VCaP (cell line): Measurements from ENCODE around the gene LARGE1.

Experiments
- H3K27ac ChIP-seq: fragments of 450-650 bp; 2 replicates; pipeline ENCODE4 v1.5.1; 2017
- TF ChIP-seq, protein P1 (sequence below): fragments of 450-650 bp; conservative IDR thresholded peaks from 2 replicates; pipeline ENCODE4 v1.5.1; 2017; ENCODE audit warnings: mild to moderate bottlenecking, moderate library complexity

Gene LARGE1

DNA sequence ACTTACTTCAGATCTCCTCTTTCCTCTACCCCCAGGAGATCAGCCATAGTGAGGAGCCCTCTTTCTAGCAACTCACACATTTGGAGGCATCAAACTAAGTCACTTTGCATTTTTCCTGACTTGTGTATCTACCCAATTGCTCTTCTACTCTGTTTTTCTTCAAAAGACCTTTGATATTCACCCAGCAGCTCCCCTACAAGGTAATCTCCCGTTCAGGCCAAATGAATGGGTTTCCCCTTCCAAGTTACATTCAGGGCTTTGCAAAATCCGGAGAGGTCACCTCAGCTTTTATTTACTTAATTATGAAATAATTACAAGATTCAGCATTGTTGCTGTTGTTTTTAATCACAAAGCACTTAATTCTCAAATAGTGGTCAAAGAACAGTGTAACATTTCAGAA is 6.1 kb downstream of the LARGE1 start:
- no peak overlapping the region for H3K27ac ChIP-seq
- TF ChIP-seq, protein P1, sequence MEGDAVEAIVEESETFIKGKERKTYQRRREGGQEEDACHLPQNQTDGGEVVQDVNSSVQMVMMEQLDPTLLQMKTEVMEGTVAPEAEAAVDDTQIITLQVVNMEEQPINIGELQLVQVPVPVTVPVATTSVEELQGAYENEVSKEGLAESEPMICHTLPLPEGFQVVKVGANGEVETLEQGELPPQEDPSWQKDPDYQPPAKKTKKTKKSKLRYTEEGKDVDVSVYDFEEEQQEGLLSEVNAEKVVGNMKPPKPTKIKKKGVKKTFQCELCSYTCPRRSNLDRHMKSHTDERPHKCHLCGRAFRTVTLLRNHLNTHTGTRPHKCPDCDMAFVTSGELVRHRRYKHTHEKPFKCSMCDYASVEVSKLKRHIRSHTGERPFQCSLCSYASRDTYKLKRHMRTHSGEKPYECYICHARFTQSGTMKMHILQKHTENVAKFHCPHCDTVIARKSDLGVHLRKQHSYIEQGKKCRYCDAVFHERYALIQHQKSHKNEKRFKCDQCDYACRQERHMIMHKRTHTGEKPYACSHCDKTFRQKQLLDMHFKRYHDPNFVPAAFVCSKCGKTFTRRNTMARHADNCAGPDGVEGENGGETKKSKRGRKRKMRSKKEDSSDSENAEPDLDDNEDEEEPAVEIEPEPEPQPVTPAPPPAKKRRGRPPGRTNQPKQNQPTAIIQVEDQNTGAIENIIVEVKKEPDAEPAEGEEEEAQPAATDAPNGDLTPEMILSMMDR = no peak

GRCh38 chr22:33913188-33913587 is 7.1 kb downstream of the LARGE1 start:
- no peak overlapping the region for H3K27ac ChIP-seq
- TF ChIP-seq, protein P1 = no peak

GRCh38 chr22:33909911-33910310 is 10.4 kb downstream of the LARGE1 start:
- H3K27ac ChIP-seq = no peak overlapping the region
- TF ChIP-seq, protein P1 = no peak

GRCh38 chr22:33909075-33909458 is 11.2 kb downstream of the LARGE1 start:
- TF ChIP-seq, protein P1 = no peak
- no peak overlapping the region for H3K27ac ChIP-seq

GRCh38 chr22:33908171-33909074 is 11.9 kb downstream of the LARGE1 start:
- TF ChIP-seq, protein P1 = no peak
- no peak overlapping the region for H3K27ac ChIP-seq

- no peak overlapping the region for H3K27ac ChIP-seq
- TF ChIP-seq, protein P1 = no peak
These were observed 13.3 kb downstream of the LARGE1 start for GRCh38 chr22:33906954-33907353.

DNA sequence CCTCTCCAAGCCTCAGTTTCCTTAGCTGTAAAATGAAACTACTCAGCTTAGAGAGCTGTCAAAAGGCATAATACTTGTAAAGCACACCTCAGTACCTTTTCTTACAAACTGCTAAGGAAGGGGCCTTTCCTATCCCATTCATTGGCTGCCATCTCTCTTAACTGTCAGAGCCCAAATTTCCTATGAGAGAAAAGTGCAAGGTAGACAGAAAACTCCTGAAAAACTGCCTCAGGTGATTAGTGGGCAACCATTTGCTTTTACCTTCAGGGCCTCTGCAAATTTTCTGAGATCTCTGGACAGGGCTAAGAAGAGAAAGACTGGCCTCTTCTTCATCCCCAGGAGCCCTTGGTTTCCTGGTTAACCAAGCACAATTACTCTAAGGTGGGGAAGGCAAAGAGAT is 13.8 kb downstream of the LARGE1 start:
- TF ChIP-seq, protein P1 = no peak

More for the DNA sequence above, 13.8 kb downstream of the LARGE1 start:
- H3K27ac ChIP-seq = no peak overlapping the region
